HG02642 (cell line): Measurements from ENCODE around the gene KRTAP4-2.
"Not testable (repeated sequence)": the region's sequence is repeated elsewhere in the genome, so short reads cannot be mapped to it uniquely, and the experiment has no call there.

Source experiments
- ATAC-seq: cut with Tn5 transposase; IDR thresholded peaks from one replicate; pipeline ENCODE4 v1.9.1; 2021; ENCODE audit warnings: mild to moderate bottlenecking; ENCODE audit not compliant: unreplicated experiment, poor library complexity

The KRTAP4-2 gene

GRCh38 chr17:41177727-41178271 lies at the start of gene KRTAP4-2:
KRTAP4-2 (minus strand) TSS chr17:41178221; CDS start chr17:41178164, 57 bp downstream.
- ATAC-seq = no peak

- ATAC-seq = not testable (repeated sequence)
Observed at GRCh38 chr17:41226598-41227095, 48.6 kb upstream of the KRTAP4-2 start, which contains the start of gene KRTAP9-2. KRTAP9-2 (plus strand) TSS chr17:41226648; CDS start chr17:41226655, 7 bp downstream.

GRCh38 chr17:41226051-41226450 lies 48.0 kb upstream of the KRTAP4-2 start:
- ATAC-seq = no peak

- ATAC-seq = no peak
Observed at GRCh38 chr17:41223821-41224220, 45.8 kb upstream of the KRTAP4-2 start.

- ATAC-seq = no peak
Observed at GRCh38 chr17:41215681-41216080, 37.7 kb upstream of the KRTAP4-2 start.

GRCh38 chr17:41212524-41213169 lies 34.6 kb upstream of the KRTAP4-2 start:
- ATAC-seq = no peak

- ATAC-seq = no peak
Observed at GRCh38 chr17:41211845-41212466, 33.9 kb upstream of the KRTAP4-2 start.

GRCh38 chr17:41199421-41200078 lies 21.5 kb upstream of the KRTAP4-2 start:
- no peak for ATAC-seq

- no peak for ATAC-seq
Observed at GRCh38 chr17:41196068-41196467, 18.0 kb upstream of the KRTAP4-2 start.

GRCh38 chr17:41190328-41190727 lies 12.3 kb upstream of the KRTAP4-2 start:
- no peak for ATAC-seq

- ATAC-seq = not testable (repeated sequence)
Observed at GRCh38 chr17:41189837-41190318, 11.9 kb upstream of the KRTAP4-2 start, which contains the start of gene KRTAP9-1. KRTAP9-1 (plus strand) TSS chr17:41189887; CDS start chr17:41189887, 0 bp downstream.

GRCh38 chr17:41186872-41187271 lies 8.9 kb upstream of the KRTAP4-2 start:
- no peak for ATAC-seq

- ATAC-seq = no peak
Observed at GRCh38 chr17:41185001-41185400, 7.0 kb upstream of the KRTAP4-2 start.

GRCh38 chr17:41184480-41184961 lies 6.5 kb upstream of the KRTAP4-2 start, which contains the start of gene KRTAP4-1:
KRTAP4-1 (minus strand) TSS chr17:41184911; CDS start chr17:41184854, 57 bp downstream.
- no peak for ATAC-seq

- ATAC-seq = no peak
Observed at GRCh38 chr17:41178843-41179616, 1.0 kb upstream of the KRTAP4-2 start.

GRCh38 chr17:41178341-41178740 lies 320 bp upstream of the KRTAP4-2 start:
- ATAC-seq = no peak

- no peak for ATAC-seq
Observed at GRCh38 chr17:41176744-41177387, 1.2 kb downstream of the KRTAP4-2 start.

GRCh38 chr17:41171886-41172285 lies 6.1 kb downstream of the KRTAP4-2 start:
- ATAC-seq = no peak

GRCh38 chr17:41168121-41168520 lies 9.9 kb downstream of the KRTAP4-2 start, which contains the start of gene KRTAP4-3:
KRTAP4-3 (minus strand) TSS chr17:41168221; CDS start chr17:41168172, 49 bp downstream.
- ATAC-seq = no peak
